Memory B cell (primary cell): ENCODE results near the gene MUC6.
"Not testable (repeated sequence)": the region's sequence is repeated elsewhere in the genome, so short reads cannot be mapped to it uniquely, and the experiment has no call there.

Experiments used
- ATAC-seq: fragments of 150-1000 bp; cut with Tn5 transposase; 2 replicates; pipeline ENCODE4 v1.10.0; 2021; ENCODE audit warnings: low read depth, mild to moderate bottlenecking, moderate library complexity
- DNase-seq, 2 donors: peaks; one replicate each; pipeline ENCODE4 v3.0.0; 2022; ENCODE audit warnings: low spot score in 2 of 2
- H3K27ac Mint-ChIP-seq: one replicate; pipeline ENCODE4 v1.8.0; 2022; ENCODE audit warnings: mild to moderate bottlenecking, moderate library complexity, mixed read lengths
- H3K27me3 Mint-ChIP-seq: one replicate; pipeline ENCODE4 v1.8.0; 2022; ENCODE audit warnings: mixed read lengths
- H3K36me3 Mint-ChIP-seq: one replicate; pipeline ENCODE4 v1.8.0; 2022; ENCODE audit warnings: mild to moderate bottlenecking, mixed read lengths
- H3K4me1 Mint-ChIP-seq: one replicate; pipeline ENCODE4 v1.8.0; 2022; ENCODE audit warnings: mixed read lengths
- H3K4me3 Mint-ChIP-seq: one replicate; pipeline ENCODE4 v1.8.0; 2022; ENCODE audit warnings: mild to moderate bottlenecking, moderate library complexity, mixed read lengths
- H3K9me3 Mint-ChIP-seq: one replicate; pipeline ENCODE4 v1.8.0; 2022; ENCODE audit warnings: mixed read lengths

MUC6 gene

GRCh38 chr11:986270-986951 lies 50.1 kb downstream of the MUC6 start:
- H3K27ac Mint-ChIP-seq = no peak overlapping the region
- H3K4me1 Mint-ChIP-seq = peaks cover 8% of the 10 kb centered on the region
- H3K36me3 Mint-ChIP-seq = peaks cover 20% of the 10 kb centered on the region
- no peak overlapping the region for H3K4me3 Mint-ChIP-seq
- no peak for ATAC-seq
- H3K9me3 Mint-ChIP-seq = no peaks in the 10 kb centered on the region
- no peaks in the 10 kb centered on the region for H3K27me3 Mint-ChIP-seq
- DNase-seq = no peak

- no peak overlapping the region for H3K27ac Mint-ChIP-seq
- peaks cover 2% of the 10 kb centered on the region for H3K4me1 Mint-ChIP-seq
These were observed 50.7 kb downstream of the MUC6 start for GRCh38 chr11:985848-986247.

DNA sequence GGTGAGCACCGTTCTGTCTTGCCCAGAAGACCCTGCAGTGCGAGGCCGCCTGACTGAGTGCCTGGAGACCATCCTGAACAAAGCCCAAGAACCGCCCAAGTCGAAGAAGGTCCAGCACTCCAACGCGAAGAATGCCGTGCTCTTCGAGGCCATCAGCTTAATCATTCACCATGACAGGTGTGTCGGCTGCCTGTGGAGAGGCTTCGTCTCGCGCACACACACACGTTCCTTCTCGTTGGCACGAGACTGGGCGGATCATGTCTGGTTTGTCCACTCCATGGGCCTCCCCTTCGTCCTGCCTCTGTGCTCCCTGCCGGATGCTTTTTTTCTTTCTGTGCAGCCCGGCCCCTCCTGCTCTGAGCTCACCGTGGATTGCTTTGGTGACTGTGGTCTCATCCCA lies 51.1 kb downstream of the MUC6 start:
- H3K27me3 Mint-ChIP-seq = no peaks in the 10 kb centered on the region
- H3K4me3 Mint-ChIP-seq = no peak overlapping the region
- no peak overlapping the region for H3K27ac Mint-ChIP-seq
- H3K9me3 Mint-ChIP-seq = no peaks in the 10 kb centered on the region
- H3K36me3 Mint-ChIP-seq = peaks cover 15% of the 10 kb centered on the region
- H3K4me1 Mint-ChIP-seq = peaks cover 2% of the 10 kb centered on the region
- ATAC-seq (no peak), DNase-seq (no peak)

More at GRCh38 chr11:985848-986247, 50.7 kb downstream of the MUC6 start:
- ATAC-seq (no peak), DNase-seq (no peak)
- Mint-ChIP-seq H3K36me3 (peaks cover 15% of the 10 kb centered on the region), H3K27me3 (no peaks in the 10 kb centered on the region), H3K4me3 (no peak overlapping the region), H3K9me3 (no peaks in the 10 kb centered on the region)

DNA sequence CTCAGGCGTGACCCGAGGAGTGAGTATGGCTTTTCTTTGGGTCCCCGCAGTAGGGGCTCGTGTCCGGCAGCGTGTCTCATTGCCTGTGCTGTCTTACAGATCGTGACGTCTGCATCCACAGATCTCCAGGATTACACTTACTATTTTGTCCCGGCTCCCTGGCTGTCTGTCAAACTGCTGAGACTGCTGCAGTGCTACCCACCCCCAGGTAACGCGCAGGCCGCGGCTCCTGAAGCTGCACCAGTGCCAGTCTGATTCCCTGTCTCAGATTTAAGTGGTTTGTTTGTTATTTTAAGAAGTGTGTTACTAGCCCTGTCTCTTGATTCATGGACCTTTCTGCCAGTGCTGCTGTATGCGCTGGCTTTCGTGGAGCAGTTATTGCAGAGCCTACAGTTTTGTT lies 52.0 kb downstream of the MUC6 start:
- no peak for ATAC-seq
- no peaks in the 10 kb centered on the region for H3K27me3 Mint-ChIP-seq
- DNase-seq = no peak
- peaks cover 15% of the 10 kb centered on the region for H3K36me3 Mint-ChIP-seq
- peaks cover 2% of the 10 kb centered on the region for H3K4me1 Mint-ChIP-seq
- no peaks in the 10 kb centered on the region for H3K9me3 Mint-ChIP-seq
- no peak overlapping the region for H3K4me3 Mint-ChIP-seq
- no peak overlapping the region for H3K27ac Mint-ChIP-seq

- peaks cover 9% of the 10 kb centered on the region for H3K36me3 Mint-ChIP-seq
- H3K27me3 Mint-ChIP-seq = no peaks in the 10 kb centered on the region
- no peak overlapping the region for H3K4me3 Mint-ChIP-seq
- ATAC-seq = no peak
- DNase-seq = no peak
- H3K4me1 Mint-ChIP-seq = no peaks in the 10 kb centered on the region
- no peaks in the 10 kb centered on the region for H3K9me3 Mint-ChIP-seq
- H3K27ac Mint-ChIP-seq = no peak overlapping the region
These were observed 54.8 kb downstream of the MUC6 start for GRCh38 chr11:981764-982163.

- Mint-ChIP-seq H3K27ac (no peak overlapping the region), H3K36me3 (peaks cover 9% of the 10 kb centered on the region), H3K9me3 (no peaks in the 10 kb centered on the region), H3K4me3 (no peak overlapping the region), H3K4me1 (no peaks in the 10 kb centered on the region), H3K27me3 (no peaks in the 10 kb centered on the region)
- DNase-seq (no peak), ATAC-seq (no peak)
These were observed 55.8 kb downstream of the MUC6 start for GRCh38 chr11:980438-981357.

DNA sequence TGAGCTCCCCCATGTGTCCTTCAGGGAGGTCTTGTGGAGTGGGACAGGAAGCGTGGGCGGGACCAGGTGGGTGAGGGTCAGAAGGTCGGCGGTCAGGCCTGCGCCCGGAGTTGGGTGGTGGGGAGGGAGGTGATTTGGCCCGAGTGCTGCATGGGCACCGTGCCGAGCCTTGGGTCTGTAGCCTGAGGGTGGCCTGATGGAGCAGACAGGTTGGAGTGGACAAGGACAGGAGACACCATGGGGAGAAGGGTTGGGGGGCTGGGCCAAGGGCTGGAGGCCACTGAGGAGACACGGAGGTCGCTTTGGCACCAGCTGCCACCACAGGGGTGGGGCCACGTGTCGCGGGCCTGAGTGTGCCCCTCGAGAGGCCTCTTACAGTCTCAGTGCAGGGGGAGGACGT lies 57.7 kb downstream of the MUC6 start:
- no peak overlapping the region for H3K27ac Mint-ChIP-seq
- ATAC-seq = no peak
- no peak for DNase-seq
- H3K36me3 Mint-ChIP-seq = peaks cover 12% of the 10 kb centered on the region
- H3K4me3 Mint-ChIP-seq = no peak overlapping the region
- peaks cover 3% of the 10 kb centered on the region for H3K4me1 Mint-ChIP-seq
- H3K9me3 Mint-ChIP-seq = no peaks in the 10 kb centered on the region
- no peaks in the 10 kb centered on the region for H3K27me3 Mint-ChIP-seq

GRCh38 chr11:977830-978720 lies 58.4 kb downstream of the MUC6 start:
- Mint-ChIP-seq H3K27ac (no peak overlapping the region), H3K27me3 (no peaks in the 10 kb centered on the region), H3K4me1 (peaks cover 5% of the 10 kb centered on the region), H3K9me3 (no peaks in the 10 kb centered on the region), H3K36me3 (peaks cover 15% of the 10 kb centered on the region), H3K4me3 (no peak overlapping the region)
- DNase-seq (no peak), ATAC-seq (no peak)

GRCh38 chr11:976431-977160 lies 59.9 kb downstream of the MUC6 start:
- no peak for DNase-seq
- Mint-ChIP-seq H3K36me3 (peaks cover 16% of the 10 kb centered on the region), H3K4me3 (no peak overlapping the region), H3K9me3 (no peaks in the 10 kb centered on the region), H3K27me3 (no peaks in the 10 kb centered on the region), H3K27ac (no peak overlapping the region), H3K4me1 (peaks cover 5% of the 10 kb centered on the region)
- ATAC-seq = no peak

DNA sequence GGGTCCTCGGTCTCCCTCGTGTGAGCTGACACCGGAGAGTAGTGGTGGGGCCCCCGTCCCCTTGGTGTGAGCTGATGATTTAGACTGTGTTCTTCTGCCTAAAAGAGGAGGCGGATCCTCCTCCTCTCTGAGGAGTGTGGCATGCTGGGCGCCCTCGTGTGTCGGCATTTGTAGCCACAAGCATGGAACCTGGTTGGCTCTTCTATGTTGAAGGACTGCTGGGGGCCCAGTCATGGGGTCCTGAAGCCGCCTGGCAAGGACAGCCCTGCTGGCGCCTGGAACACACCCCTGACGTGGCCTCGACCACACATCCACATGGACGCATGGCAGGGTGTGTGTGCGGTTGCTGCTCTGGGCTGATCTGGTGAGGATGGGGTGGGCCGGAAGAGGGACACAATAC lies 60.7 kb downstream of the MUC6 start:
- Mint-ChIP-seq H3K4me1 (peaks cover 5% of the 10 kb centered on the region), H3K36me3 (peaks cover 21% of the 10 kb centered on the region), H3K9me3 (no peaks in the 10 kb centered on the region), H3K27me3 (no peaks in the 10 kb centered on the region), H3K27ac (no peak overlapping the region), H3K4me3 (no peak overlapping the region)
- ATAC-seq (no peak), DNase-seq (no peak)

DNA sequence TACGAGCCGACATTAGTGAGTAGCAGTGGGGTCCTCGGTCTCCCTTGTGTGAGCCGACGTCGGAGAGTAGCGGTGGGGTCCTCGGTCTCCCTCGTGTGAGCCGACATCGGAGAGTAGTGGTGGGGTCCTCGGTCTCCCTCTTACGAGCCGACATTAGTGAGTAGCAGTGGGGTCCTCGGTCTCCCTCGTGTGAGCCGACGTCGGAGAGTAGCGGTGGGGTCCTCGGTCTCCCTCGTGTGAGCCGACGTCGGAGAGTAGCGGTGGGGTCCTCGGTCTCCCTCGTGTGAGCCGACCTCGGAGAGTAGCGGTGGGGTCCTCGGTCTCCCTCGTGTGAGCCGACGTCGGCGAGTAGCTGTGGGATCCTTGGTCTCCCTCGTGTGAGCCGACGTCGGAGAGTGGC lies 61.1 kb downstream of the MUC6 start:
- not testable (repeated sequence) for H3K9me3 Mint-ChIP-seq, H3K27ac Mint-ChIP-seq
- peaks cover 21% of the 10 kb centered on the region for H3K36me3 Mint-ChIP-seq

GRCh38 chr11:973237-973636 lies 63.3 kb downstream of the MUC6 start:
- Mint-ChIP-seq H3K27me3 (no peaks in the 10 kb centered on the region), H3K4me3 (no peak overlapping the region), H3K27ac (no peak overlapping the region), H3K36me3 (peaks cover 19% of the 10 kb centered on the region), H3K9me3 (no peaks in the 10 kb centered on the region), H3K4me1 (peaks cover 5% of the 10 kb centered on the region)
- ATAC-seq (no peak), DNase-seq (no peak)

More for the DNA sequence above, 61.1 kb downstream of the MUC6 start:
- not testable (repeated sequence) for H3K4me1 Mint-ChIP-seq, ATAC-seq, DNase-seq, H3K4me3 Mint-ChIP-seq, H3K27me3 Mint-ChIP-seq

DNA sequence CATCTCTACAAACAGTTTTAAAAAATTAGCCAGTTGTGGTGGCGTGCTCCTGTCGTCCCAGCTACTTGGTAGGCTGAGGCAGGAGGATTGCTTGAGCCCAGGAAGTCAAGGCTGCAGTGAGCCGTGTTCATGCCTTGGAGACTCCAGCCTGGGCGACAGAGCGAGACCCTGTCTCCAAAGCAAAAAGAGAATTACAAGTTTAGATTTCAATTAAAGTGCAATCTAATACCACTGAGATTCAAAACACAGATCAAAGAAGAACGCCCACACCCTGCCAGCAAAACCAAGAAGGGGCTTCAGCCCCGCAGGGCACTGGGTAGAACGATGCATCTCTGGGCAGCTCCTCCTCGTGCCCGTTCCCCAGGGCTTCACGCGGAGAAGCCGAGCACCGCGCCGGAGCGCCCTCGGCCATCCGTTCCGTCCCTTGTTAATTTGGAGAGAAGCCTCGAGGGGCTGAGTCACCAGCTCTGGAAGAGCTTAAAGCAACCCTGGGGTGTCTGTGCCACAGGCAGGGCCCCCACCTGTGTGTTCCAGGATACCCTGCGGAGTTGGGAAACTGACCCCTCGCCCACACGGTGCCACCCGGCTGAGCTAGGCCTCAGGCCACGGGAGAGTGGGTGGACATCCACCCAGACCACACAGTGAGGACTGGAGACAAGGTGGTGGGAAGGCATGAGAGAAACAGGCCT lies 63.9 kb downstream of the MUC6 start:
- no peak overlapping the region for H3K4me3 Mint-ChIP-seq
- no peaks in the 10 kb centered on the region for H3K9me3 Mint-ChIP-seq
- H3K27me3 Mint-ChIP-seq = no peaks in the 10 kb centered on the region
- no peak for DNase-seq
- H3K27ac Mint-ChIP-seq = no peak overlapping the region
- H3K4me1 Mint-ChIP-seq = peaks cover 5% of the 10 kb centered on the region
- no peak for ATAC-seq
- peaks cover 19% of the 10 kb centered on the region for H3K36me3 Mint-ChIP-seq
